HepG2 (cell line): ENCODE results near the gene SS18L1. TPM values are rescaled to one million over a fixed set of nuclear protein-coding genes. Genes with fewer than 3 reads are reported as not detected.
A peak's percentile ranks its signal among the peaks of the same experiment; 100 is the strongest.

ENCODE experiments used
- ATAC-seq: fragments of 200-7000 bp; cut with Tn5 transposase; 3 replicates; pipeline ENCODE4 v1.9.1; 2020; ENCODE audit warnings: mild to moderate bottlenecking, moderate library complexity
- BruUV-seq: library from RNA; stranded (reverse); fragments of 400-500 nt; replicated peaks from 2 replicates; lab custom pipeline; 2021; lab: Mats Ljungman, UMichigan
- CTCF ChIA-PET: fragments of 300-600 bp; formaldehyde crosslinking; extraction: SDS; loops from one replicate; lab custom pipeline; 2021; ENCODE audit warnings: low total read pairs, inconsistent platforms, low intra/inter-chr PET ratio; lab: Yijun Ruan, JAX
- POLR2A ChIA-PET: fragments of 350-600 bp; sonication (Branson Sonifier 250); formaldehyde crosslinking; loops from one replicate; lab custom pipeline; 2020; ENCODE audit warnings: antibody characterized with exemption, inconsistent platforms; lab: Yijun Ruan, JAX
- DNase-seq: peaks from one replicate; pipeline ENCODE4 v3.0.0-alpha.2; 2015; ENCODE audit warnings: low spot score
- FAIRE-seq: peaks from 3 replicates; lab custom pipeline; 2011; peaks lifted over from hg19 to GRCh38; lab: Jason Lieb, UNC
- H2AFZ ChIP-seq: one replicate; pipeline ENCODE4 v1.6.1; 2011; ENCODE audit warnings: low read length, inconsistent platforms
- H3K27ac ChIP-seq: fragments of 300-600 bp; 3 replicates; pipeline ENCODE4 v1.8.0; 2011; ENCODE audit warnings: mixed run types, mild to moderate bottlenecking, mixed read lengths, low read length, inconsistent platforms; ENCODE audit not compliant: insufficient read depth; ENCODE audit errors: extremely low read length
- H3K27me3 ChIP-seq, 2 experiments: fragments of 200-600 bp in 1 of 2; 2 replicates in 1 of 2; 3 replicates in 1 of 2; pipeline versions ENCODE4 v1.6.0 to v1.8.0; 2011; ENCODE audit warnings: low read length in 2 of 2, mild to moderate bottlenecking in 2 of 2, moderate library complexity in 2 of 2, inconsistent platforms in 1 of 2; ENCODE audit not compliant: insufficient read depth in 2 of 2, control insufficient read depth in 1 of 2
- H3K36me3 ChIP-seq, 2 experiments: fragments of 200-600 bp in 1 of 2; replicated peaks in 1 of 2; 2 replicates in 1 of 2; 3 replicates in 1 of 2; pipeline versions ENCODE4 v1.5.1 to v1.8.0; 2011; ENCODE audit warnings: low read length in 2 of 2, inconsistent platforms in 1 of 2; ENCODE audit not compliant: insufficient read depth in 2 of 2, control insufficient read depth in 1 of 2
- H3K4me1 ChIP-seq: 2 replicates; pipeline ENCODE4 v1.5.1; 2012; ENCODE audit warnings: low read length, inconsistent platforms; ENCODE audit not compliant: insufficient read depth
- H3K4me2 ChIP-seq: 2 replicates; pipeline ENCODE4 v1.6.0; 2011; ENCODE audit warnings: low read depth, low read length, inconsistent platforms
- H3K4me3 ChIP-seq, 3 experiments: fragments of 200-600 bp in 1 of 3; sonication (generic), shearing (Covaris generic) in 1 of 3; replicated peaks in 1 of 3; 2 replicates each; pipeline ENCODE4 v1.5.1; 2011 to 2016; ENCODE audit warnings: low read length in 3 of 3, inconsistent platforms in 2 of 3, low read depth in 2 of 3, mild to moderate bottlenecking in 2 of 3, control low read depth in 1 of 3, mixed read lengths in 1 of 3; ENCODE audit not compliant: insufficient read depth in 1 of 3
- H3K79me2 ChIP-seq: one replicate; pipeline ENCODE4 v1.6.1; 2011; ENCODE audit warnings: low read length, inconsistent platforms; ENCODE audit not compliant: insufficient read depth
- H3K9ac ChIP-seq: 2 replicates; pipeline ENCODE4 v1.6.0; 2011; ENCODE audit warnings: mild to moderate bottlenecking, low read depth, low read length, inconsistent platforms; ENCODE audit not compliant: insufficient read depth
- H3K9me3 ChIP-seq: 2 replicates; pipeline ENCODE4 v1.5.1; 2012; ENCODE audit warnings: mild to moderate bottlenecking, low read length
- H4K20me1 ChIP-seq: 2 replicates; pipeline ENCODE4 v1.6.0; 2011; ENCODE audit warnings: inconsistent platforms, mild to moderate bottlenecking, low read length, moderate library complexity; ENCODE audit not compliant: insufficient read depth
- HDAC2 ChIP-seq: sonication (generic); formaldehyde crosslinking; IDR thresholded peaks from 2 replicates; pipeline ENCODE4 v1.4.0; 2020; ENCODE audit warnings: missing genetic modification reagents
- HNRNPL ChIP-seq: fragments of 200-400 bp; formaldehyde crosslinking; IDR thresholded peaks from 2 replicates; pipeline ENCODE4 v1.6.1; 2017; ENCODE audit warnings: mild to moderate bottlenecking, low read depth, low read length
- MED13 ChIP-seq: sonication (generic); formaldehyde crosslinking; IDR thresholded peaks from 2 replicates; pipeline ENCODE4 v1.5.0; 2020; ENCODE audit warnings: missing genetic modification reagents
- NFKB2 ChIP-seq: sonication (generic); formaldehyde crosslinking; IDR thresholded peaks from 2 replicates; pipeline ENCODE4 v1.4.0; 2020; ENCODE audit warnings: missing genetic modification reagents, borderline replicate concordance
- TMF1 ChIP-seq: sonication (generic); formaldehyde crosslinking; IDR thresholded peaks from 2 replicates; pipeline ENCODE4 v1.8.1; 2022; ENCODE audit warnings: low read depth, missing genetic modification reagents
- ZC3H4 ChIP-seq: sonication (generic); formaldehyde crosslinking; IDR thresholded peaks from 2 replicates; pipeline ENCODE4 v1.4.0; 2020; ENCODE audit warnings: missing genetic modification reagents, borderline replicate concordance
- ZNF263 ChIP-seq: sonication (generic); formaldehyde crosslinking; IDR thresholded peaks from 2 replicates; pipeline ENCODE4 v1.4.0; 2020; ENCODE audit warnings: missing genetic modification reagents
- ZNF672 ChIP-seq: sonication (generic); formaldehyde crosslinking; IDR thresholded peaks from 2 replicates; pipeline ENCODE4 v1.8.1; 2022; ENCODE audit warnings: missing genetic modification reagents
- ZNF7 ChIP-seq: IDR thresholded peaks from 2 replicates; pipeline ENCODE4 v1.6.1; 2016; ENCODE audit warnings: missing biosample characterization, missing genetic modification reagents
- ZNF788 ChIP-seq: sonication (generic); formaldehyde crosslinking; IDR thresholded peaks from 2 replicates; pipeline ENCODE4 v1.5.0; 2020; ENCODE audit warnings: mild to moderate bottlenecking, missing genetic modification reagents, borderline replicate concordance
- ZSCAN31 ChIP-seq: sonication (generic); formaldehyde crosslinking; IDR thresholded peaks from 2 replicates; pipeline ENCODE4 v1.5.0; 2020; ENCODE audit warnings: low read depth, mild to moderate bottlenecking, missing genetic modification reagents
- WGBS: methylation state at CpG from one replicate; pipeline ENCODE4 v1.1.6; 2017; ENCODE audit warnings: low lambda C conversion rate; 5-methylcytosine and 5-hydroxymethylcytosine counted together
- in situ Hi-C: cut with HindIII; loops from 2 replicates; pipeline ENCODE4 v1.10.0; 2017; ENCODE audit warnings: low pct_unique_long_range_greater_than_20kb; ENCODE audit not compliant: extremely low pct_ligation_motif_present
- intact Hi-C: fragments of 100-400 bp; cut with micrococcal nuclease; formaldehyde crosslinking; loops from one replicate; pipeline ENCODE4 v1.10.0; 2022; ENCODE audit not compliant: unreplicated experiment
- polyA plus RNA-seq, 8 experiments: library from polyadenylated mRNA; depleted of rRNA in 3 of 8; stranded (reverse) in 7 of 8; unstranded in 1 of 8; fragments of >200 nt; fragmentation: Illumina TruSeq in 4 of 8; extraction: Trizol in 4 of 8; gene quantifications; 2 replicates each; pipeline versions ENCODE4 v1.2.1 to v1.2.3, GENCODE V29; 2011 to 2016; ENCODE audit warnings: low read depth in 4 of 8, missing spikeins in 1 of 8, mixed read lengths in 1 of 8; ENCODE audit not compliant: insufficient read depth in 1 of 8
- total RNA-seq, 5 experiments: library from RNA; depleted of rRNA; stranded (reverse); fragments of >200 nt; fragmentation: Illumina TruSeq; extraction: Trizol; gene quantifications; 2 replicates each; pipeline ENCODE4 v1.2.3, GENCODE V29; 2016; ENCODE audit warnings: low read depth in 1 of 5
- TF ChIP-seq, protein P1 (sequence below): IDR thresholded peaks from 2 replicates; pipeline ENCODE4 v1.6.1; 2016; ENCODE audit warnings: low read depth, missing genetic modification reagents, missing compliant biosample characterization
- TF ChIP-seq, protein P2 (sequence below): sonication (generic); formaldehyde crosslinking; IDR thresholded peaks from 2 replicates; pipeline ENCODE4 v1.4.0; 2020; ENCODE audit warnings: missing genetic modification reagents
- TF ChIP-seq, protein P3 (sequence below): sonication (generic); IDR thresholded peaks from 2 replicates; pipeline ENCODE4 v1.6.1; 2016; ENCODE audit warnings: low read depth, borderline replicate concordance
- TF ChIP-seq, protein P4 (sequence below): sonication (generic); formaldehyde crosslinking; IDR thresholded peaks from 2 replicates; pipeline ENCODE4 v1.4.0; 2020; ENCODE audit warnings: missing genetic modification reagents

The SS18L1 gene
- total and polyA plus RNA-seq, 2 of the 13 experiments (the other 11 are each of a cell fraction or from before 2014, with no cell fraction given) = 17.8 to 27.6 TPM

DNA sequence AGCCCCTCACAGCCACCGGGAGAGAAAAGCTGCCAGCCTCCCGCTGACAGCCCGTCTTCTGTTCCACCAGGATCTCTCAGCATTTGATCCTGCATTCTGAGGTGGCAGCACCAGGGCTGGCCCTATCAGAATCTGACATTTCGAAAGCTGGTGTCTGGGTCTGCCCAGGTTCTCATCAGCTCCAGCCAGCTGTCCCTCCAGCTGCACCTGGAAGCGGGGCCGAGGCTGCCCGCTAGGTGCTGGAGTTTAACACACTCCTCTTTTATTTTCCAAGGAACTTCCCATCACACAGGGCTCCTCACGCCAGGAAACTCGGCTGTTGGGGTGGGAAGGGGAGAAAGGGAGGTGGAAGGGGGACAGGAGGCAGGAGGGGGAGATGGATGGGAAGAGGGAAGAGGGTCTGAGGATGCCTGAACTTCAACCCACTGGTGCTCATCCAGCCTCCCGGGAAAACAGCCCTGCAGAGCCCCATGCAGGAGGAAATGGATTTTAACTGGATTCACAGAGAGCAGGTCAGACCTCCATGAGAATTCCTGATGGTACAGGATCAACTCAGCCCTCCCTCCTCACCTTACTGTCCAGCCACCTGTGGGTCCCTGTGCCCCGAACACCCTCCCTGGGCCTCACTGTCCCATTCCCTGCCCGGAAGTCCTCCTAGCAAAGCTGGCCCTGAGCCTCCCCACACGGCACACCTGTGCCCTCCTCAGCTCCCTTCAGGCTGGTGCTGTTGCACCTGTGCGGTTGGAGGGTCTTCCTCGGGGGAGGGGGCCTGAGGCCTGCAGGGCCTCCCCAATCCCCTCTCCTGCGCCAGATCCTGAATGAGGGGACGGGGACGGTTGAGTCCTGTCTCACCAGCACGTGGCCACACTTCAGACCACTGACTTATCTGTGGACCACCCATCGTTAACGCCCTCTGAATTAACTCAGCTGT is 25.2 kb upstream of the SS18L1 start:
- peaks cover 4% of the 10 kb centered on the region for H4K20me1 ChIP-seq
- WGBS = 31% methylated on average over 20 of the region's 21 CpGs
- no peaks in the 10 kb centered on the region for H3K36me3 ChIP-seq
- ChIA-PET POLR2A (interaction anchor here (1.3 to 10.4 kb wide), 6 partner anchors 18 to 75 kb away, joined by 5 to 260 read pairs (median 26); partner anchors contain the start of genes PSMA7, SS18L1 and TAF4), CTCF (no interaction called here)
- intact Hi-C loops (no loop called here), in situ Hi-C loops (no loop called here)
- BruUV-seq = no TSS peak
- no peaks in the 10 kb centered on the region for H3K9me3 ChIP-seq
- peaks cover 6 to 35% of the 10 kb centered on the region in 2 experiments for H3K27me3 ChIP-seq
- H3K79me2 ChIP-seq = peaks cover 4% of the 10 kb centered on the region
- H3K4me1 ChIP-seq = peaks cover 60% of the 10 kb centered on the region
- no peak overlapping the region for H2AFZ ChIP-seq
- H3K9ac ChIP-seq = no peak overlapping the region
- no peak for DNase-seq
- H3K27ac ChIP-seq = no peak overlapping the region
- H3K4me2 ChIP-seq = peak overlapping the region; percentile 70
- peak; percentile 8 for ATAC-seq
- H3K4me3 ChIP-seq = peak overlapping the region in 1 of 3 experiments; percentile 8; a peak in 1 of 6 replicates
- FAIRE-seq = no peak
- TF ChIP-seq HDAC2 (no peak), ZNF7 (CRISPR knock-in tag) (no peak), TMF1 (CRISPR knock-in tag) (no peak), HNRNPL (0 out of 2 replicates have a peak, but pooled peaks have one; percentile 43), ZSCAN31 (CRISPR knock-in tag) (no peak), ZNF788 (CRISPR knock-in tag) (no peak), NFKB2 (CRISPR knock-in tag) (peak; percentile 40; the same call in 1 of the 2 replicates), ZNF263 (CRISPR knock-in tag) (no peak), ZC3H4 (CRISPR knock-in tag) (no peak), ZNF672 (CRISPR knock-in tag) (no peak), MED13 (no peak)
- TF ChIP-seq, protein P1, sequence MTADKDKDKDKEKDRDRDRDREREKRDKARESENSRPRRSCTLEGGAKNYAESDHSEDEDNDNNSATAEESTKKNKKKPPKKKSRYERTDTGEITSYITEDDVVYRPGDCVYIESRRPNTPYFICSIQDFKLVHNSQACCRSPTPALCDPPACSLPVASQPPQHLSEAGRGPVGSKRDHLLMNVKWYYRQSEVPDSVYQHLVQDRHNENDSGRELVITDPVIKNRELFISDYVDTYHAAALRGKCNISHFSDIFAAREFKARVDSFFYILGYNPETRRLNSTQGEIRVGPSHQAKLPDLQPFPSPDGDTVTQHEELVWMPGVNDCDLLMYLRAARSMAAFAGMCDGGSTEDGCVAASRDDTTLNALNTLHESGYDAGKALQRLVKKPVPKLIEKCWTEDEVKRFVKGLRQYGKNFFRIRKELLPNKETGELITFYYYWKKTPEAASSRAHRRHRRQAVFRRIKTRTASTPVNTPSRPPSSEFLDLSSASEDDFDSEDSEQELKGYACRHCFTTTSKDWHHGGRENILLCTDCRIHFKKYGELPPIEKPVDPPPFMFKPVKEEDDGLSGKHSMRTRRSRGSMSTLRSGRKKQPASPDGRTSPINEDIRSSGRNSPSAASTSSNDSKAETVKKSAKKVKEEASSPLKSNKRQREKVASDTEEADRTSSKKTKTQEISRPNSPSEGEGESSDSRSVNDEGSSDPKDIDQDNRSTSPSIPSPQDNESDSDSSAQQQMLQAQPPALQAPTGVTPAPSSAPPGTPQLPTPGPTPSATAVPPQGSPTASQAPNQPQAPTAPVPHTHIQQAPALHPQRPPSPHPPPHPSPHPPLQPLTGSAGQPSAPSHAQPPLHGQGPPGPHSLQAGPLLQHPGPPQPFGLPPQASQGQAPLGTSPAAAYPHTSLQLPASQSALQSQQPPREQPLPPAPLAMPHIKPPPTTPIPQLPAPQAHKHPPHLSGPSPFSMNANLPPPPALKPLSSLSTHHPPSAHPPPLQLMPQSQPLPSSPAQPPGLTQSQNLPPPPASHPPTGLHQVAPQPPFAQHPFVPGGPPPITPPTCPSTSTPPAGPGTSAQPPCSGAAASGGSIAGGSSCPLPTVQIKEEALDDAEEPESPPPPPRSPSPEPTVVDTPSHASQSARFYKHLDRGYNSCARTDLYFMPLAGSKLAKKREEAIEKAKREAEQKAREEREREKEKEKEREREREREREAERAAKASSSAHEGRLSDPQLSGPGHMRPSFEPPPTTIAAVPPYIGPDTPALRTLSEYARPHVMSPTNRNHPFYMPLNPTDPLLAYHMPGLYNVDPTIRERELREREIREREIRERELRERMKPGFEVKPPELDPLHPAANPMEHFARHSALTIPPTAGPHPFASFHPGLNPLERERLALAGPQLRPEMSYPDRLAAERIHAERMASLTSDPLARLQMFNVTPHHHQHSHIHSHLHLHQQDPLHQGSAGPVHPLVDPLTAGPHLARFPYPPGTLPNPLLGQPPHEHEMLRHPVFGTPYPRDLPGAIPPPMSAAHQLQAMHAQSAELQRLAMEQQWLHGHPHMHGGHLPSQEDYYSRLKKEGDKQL (CRISPR knock-in tag) = no peak
- TF ChIP-seq, protein P2, sequence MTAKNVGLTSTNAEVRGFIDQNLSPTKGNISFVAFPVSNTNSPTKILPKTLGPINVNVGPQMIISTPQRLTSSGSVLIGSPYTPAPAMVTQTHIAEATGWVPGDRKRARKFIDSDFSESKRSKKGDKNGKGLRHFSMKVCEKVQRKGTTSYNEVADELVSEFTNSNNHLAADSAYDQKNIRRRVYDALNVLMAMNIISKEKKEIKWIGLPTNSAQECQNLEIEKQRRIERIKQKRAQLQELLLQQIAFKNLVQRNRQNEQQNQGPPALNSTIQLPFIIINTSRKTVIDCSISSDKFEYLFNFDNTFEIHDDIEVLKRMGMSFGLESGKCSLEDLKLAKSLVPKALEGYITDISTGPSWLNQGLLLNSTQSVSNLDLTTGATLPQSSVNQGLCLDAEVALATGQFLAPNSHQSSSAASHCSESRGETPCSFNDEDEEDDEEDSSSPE (CRISPR knock-in tag) = no peak
- TF ChIP-seq, protein P3, sequence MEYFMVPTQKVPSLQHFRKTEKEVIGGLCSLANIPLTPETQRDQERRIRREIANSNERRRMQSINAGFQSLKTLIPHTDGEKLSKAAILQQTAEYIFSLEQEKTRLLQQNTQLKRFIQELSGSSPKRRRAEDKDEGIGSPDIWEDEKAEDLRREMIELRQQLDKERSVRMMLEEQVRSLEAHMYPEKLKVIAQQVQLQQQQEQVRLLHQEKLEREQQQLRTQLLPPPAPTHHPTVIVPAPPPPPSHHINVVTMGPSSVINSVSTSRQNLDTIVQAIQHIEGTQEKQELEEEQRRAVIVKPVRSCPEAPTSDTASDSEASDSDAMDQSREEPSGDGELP = peak; percentile 35; the same call in 1 of the 2 replicates
- TF ChIP-seq, protein P4, sequence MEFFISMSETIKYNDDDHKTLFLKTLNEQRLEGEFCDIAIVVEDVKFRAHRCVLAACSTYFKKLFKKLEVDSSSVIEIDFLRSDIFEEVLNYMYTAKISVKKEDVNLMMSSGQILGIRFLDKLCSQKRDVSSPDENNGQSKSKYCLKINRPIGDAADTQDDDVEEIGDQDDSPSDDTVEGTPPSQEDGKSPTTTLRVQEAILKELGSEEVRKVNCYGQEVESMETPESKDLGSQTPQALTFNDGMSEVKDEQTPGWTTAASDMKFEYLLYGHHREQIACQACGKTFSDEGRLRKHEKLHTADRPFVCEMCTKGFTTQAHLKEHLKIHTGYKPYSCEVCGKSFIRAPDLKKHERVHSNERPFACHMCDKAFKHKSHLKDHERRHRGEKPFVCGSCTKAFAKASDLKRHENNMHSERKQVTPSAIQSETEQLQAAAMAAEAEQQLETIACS (CRISPR knock-in tag) = no peak
